Liver (tissue), 2 donors: ENCODE results near the gene ZNF43.

Source experiments
- ZBTB33 ChIP-seq: IDR thresholded peaks from 2 replicates; pipeline ENCODE4 v1.6.1; 2016; ENCODE audit warnings: antibody characterized with exemption
- TF ChIP-seq, protein P1 (sequence below): fragments of 150-350 bp; IDR thresholded peaks from 2 replicates; pipeline ENCODE4 v1.5.1; 2017; ENCODE audit warnings: improper control_type of control experiment, low read depth, low read length; ENCODE audit not compliant: missing input control
- donor health status: healthy.

DNA sequence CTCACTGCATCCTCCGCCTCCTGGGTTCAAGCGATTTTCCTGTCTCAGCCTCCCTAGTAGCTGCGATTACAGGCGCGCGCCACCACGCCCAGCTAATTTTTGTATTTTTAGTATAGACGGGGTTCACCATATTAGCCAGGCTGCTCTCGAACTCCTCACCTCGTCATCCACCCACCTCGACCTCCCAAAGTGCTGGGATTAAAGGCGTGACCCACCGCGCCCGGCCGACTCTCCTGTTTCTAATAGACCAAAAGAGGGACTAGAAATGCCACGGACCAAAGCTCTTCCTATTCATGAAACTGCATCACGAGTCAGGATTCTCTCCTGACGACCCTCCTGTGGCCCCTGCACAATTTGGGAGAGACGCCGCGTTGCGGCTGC, 563 bp downstream of the ZNF43 start:
- no peak for TF ChIP-seq ZBTB33
- TF ChIP-seq, protein P1, sequence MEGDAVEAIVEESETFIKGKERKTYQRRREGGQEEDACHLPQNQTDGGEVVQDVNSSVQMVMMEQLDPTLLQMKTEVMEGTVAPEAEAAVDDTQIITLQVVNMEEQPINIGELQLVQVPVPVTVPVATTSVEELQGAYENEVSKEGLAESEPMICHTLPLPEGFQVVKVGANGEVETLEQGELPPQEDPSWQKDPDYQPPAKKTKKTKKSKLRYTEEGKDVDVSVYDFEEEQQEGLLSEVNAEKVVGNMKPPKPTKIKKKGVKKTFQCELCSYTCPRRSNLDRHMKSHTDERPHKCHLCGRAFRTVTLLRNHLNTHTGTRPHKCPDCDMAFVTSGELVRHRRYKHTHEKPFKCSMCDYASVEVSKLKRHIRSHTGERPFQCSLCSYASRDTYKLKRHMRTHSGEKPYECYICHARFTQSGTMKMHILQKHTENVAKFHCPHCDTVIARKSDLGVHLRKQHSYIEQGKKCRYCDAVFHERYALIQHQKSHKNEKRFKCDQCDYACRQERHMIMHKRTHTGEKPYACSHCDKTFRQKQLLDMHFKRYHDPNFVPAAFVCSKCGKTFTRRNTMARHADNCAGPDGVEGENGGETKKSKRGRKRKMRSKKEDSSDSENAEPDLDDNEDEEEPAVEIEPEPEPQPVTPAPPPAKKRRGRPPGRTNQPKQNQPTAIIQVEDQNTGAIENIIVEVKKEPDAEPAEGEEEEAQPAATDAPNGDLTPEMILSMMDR, result no peak
